SU-DHL-6 (cell line): Measurements from ENCODE around the gene BLOC1S5.

Experiments used
- H2AFZ ChIP-seq: fragments of 200-600 bp; sonication (generic); 2 replicates; pipeline ENCODE4 v1.6.1; 2014; ENCODE audit warnings: low read depth, mild to moderate bottlenecking, moderate library complexity, mixed read lengths, antibody characterized with exemption, low read length; ENCODE audit not compliant: severe bottlenecking
- H3F3A ChIP-seq: fragments of 200-600 bp; shearing (Covaris generic); 2 replicates; pipeline ENCODE4 v1.6.0; 2016; ENCODE audit warnings: antibody characterized with exemption, mild to moderate bottlenecking; ENCODE audit not compliant: insufficient read depth
- H3K27ac ChIP-seq: fragments of 200-600 bp; sonication (generic); 2 replicates; pipeline ENCODE4 v1.5.1; 2016; ENCODE audit warnings: low read depth, mild to moderate bottlenecking, low read length, moderate library complexity, mixed read lengths
- H3K27me3 ChIP-seq: fragments of 200-600 bp; sonication (generic), shearing (Covaris generic); 2 replicates; pipeline ENCODE4 v1.6.0; 2014; ENCODE audit warnings: mild to moderate bottlenecking, low read length
- H3K36me3 ChIP-seq: fragments of 200-600 bp; sonication (generic); 2 replicates; pipeline ENCODE4 v1.6.1; 2014; ENCODE audit warnings: mild to moderate bottlenecking, low read length, mixed read lengths
- H3K4me2 ChIP-seq: fragments of 300-600, 200-600 bp; shearing (Covaris generic), sonication (generic); 2 replicates; pipeline ENCODE4 v1.6.0; 2014; ENCODE audit warnings: low read length, low read depth, mild to moderate bottlenecking; ENCODE audit not compliant: poor library complexity, severe bottlenecking
- H3K4me3 ChIP-seq: fragments of 200-600 bp; sonication (generic); 2 replicates; pipeline ENCODE4 v1.5.1; 2014; ENCODE audit warnings: antibody characterized with exemption, low read length, mild to moderate bottlenecking, mixed read lengths; ENCODE audit not compliant: insufficient read depth, poor library complexity, severe bottlenecking
- H3K79me2 ChIP-seq: fragments of 200-600 bp; sonication (generic); 2 replicates; pipeline ENCODE4 v1.6.1; 2014; ENCODE audit warnings: mild to moderate bottlenecking, low read length, moderate library complexity; ENCODE audit not compliant: insufficient read depth
- H3K9ac ChIP-seq: fragments of 200-600 bp; sonication (generic); 2 replicates; pipeline ENCODE4 v1.7.0; 2014; ENCODE audit warnings: mild to moderate bottlenecking, low read length
- H3K9me2 ChIP-seq: fragments of 200-600 bp; sonication (generic); replicated peaks from 2 replicates; pipeline ENCODE4 v1.6.1; 2014; ENCODE audit warnings: low read length; ENCODE audit not compliant: insufficient read depth
- H3K9me3 ChIP-seq: fragments of 200-600 bp; sonication (generic); 2 replicates; pipeline ENCODE4 v1.6.1; 2014; ENCODE audit warnings: low read length, mixed read lengths; ENCODE audit not compliant: insufficient read depth
- H4K20me1 ChIP-seq: fragments of 200-600 bp; sonication (generic); 2 replicates; pipeline ENCODE4 v1.6.1; 2014; ENCODE audit warnings: low read depth, mild to moderate bottlenecking, antibody characterized with exemption, low read length, moderate library complexity, mixed read lengths
- EZH2phosphoT487 ChIP-seq: fragments of 200-600 bp; sonication (generic), shearing (Covaris generic); conservative IDR thresholded peaks from 2 replicates; pipeline ENCODE4 v1.6.1; 2018; ENCODE audit warnings: mild to moderate bottlenecking, antibody characterized with exemption, low read length, moderate library complexity, mixed read lengths
- TF ChIP-seq, protein P1 (sequence below): fragments of 200-600 bp; sonication (generic); IDR thresholded peaks from one replicate; pipeline ENCODE4 v1.5.1; 2017; ENCODE audit warnings: antibody characterized with exemption, mild to moderate bottlenecking, low read length, moderate library complexity; ENCODE audit not compliant: insufficient read depth, poor library complexity, severe bottlenecking

BLOC1S5 gene

DNA sequence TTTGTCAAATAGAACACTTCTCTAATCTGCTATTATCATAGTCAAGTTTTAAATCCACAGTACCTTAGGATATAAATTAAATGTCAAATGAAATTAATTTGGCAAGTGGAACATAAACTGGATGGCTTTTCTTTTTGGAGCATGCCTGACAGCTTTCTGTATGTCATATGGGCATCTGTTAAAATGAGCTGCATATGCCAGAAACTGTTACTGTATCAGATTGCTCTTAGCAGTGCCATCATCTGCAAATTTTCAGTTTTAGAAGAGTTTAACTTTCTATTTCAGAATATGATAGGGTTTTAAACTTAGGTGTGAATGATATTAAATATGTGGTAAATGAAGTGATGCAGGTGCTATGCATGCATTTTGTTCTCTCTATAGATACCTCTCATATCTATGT is 41.6 kb upstream of the BLOC1S5 start:
- Histone ChIP-seq H3K79me2 (peaks cover 15% of the 10 kb centered on the region), H4K20me1 (no peaks in the 10 kb centered on the region), H3F3A (no peaks in the 10 kb centered on the region), H3K4me3 (no peak overlapping the region), H3K9me3 (no peaks in the 10 kb centered on the region), H3K36me3 (no peaks in the 10 kb centered on the region), H3K9me2 (no peaks in the 10 kb centered on the region), H3K27me3 (no peaks in the 10 kb centered on the region), H3K27ac (no peak overlapping the region), H3K9ac (no peak overlapping the region), H2AFZ (no peak overlapping the region), H3K4me2 (no peak overlapping the region)
- TF ChIP-seq, protein P1, sequence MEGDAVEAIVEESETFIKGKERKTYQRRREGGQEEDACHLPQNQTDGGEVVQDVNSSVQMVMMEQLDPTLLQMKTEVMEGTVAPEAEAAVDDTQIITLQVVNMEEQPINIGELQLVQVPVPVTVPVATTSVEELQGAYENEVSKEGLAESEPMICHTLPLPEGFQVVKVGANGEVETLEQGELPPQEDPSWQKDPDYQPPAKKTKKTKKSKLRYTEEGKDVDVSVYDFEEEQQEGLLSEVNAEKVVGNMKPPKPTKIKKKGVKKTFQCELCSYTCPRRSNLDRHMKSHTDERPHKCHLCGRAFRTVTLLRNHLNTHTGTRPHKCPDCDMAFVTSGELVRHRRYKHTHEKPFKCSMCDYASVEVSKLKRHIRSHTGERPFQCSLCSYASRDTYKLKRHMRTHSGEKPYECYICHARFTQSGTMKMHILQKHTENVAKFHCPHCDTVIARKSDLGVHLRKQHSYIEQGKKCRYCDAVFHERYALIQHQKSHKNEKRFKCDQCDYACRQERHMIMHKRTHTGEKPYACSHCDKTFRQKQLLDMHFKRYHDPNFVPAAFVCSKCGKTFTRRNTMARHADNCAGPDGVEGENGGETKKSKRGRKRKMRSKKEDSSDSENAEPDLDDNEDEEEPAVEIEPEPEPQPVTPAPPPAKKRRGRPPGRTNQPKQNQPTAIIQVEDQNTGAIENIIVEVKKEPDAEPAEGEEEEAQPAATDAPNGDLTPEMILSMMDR = no peak
- no peak for TF ChIP-seq EZH2phosphoT487

DNA sequence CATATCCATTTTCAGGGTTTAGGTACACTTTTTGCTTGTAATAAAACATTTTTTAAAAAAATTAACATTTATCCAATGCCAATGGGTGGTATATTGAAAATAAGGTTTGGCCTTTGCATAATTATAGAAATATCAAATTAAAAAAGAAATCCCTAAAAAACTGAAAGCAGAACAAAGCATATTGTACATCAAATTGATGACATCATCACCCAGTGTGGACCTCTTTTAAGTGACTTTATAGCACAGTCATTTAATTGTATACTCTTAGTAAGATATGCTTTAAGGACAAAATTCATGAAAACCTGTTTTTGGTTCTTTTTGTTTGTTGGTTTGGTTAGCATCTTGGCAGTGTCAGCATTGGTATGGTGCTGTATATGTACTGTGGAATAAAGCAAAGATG is 39.5 kb upstream of the BLOC1S5 start:
- H2AFZ ChIP-seq = no peak overlapping the region
- no peak overlapping the region for H3K27ac ChIP-seq
- H3K36me3 ChIP-seq = peaks cover 9% of the 10 kb centered on the region
- peaks cover 5% of the 10 kb centered on the region; the same call in 1 of the 2 replicates for H4K20me1 ChIP-seq
- no peak for TF ChIP-seq EZH2phosphoT487
- TF ChIP-seq, protein P1 = no peak
- H3K4me2 ChIP-seq = no peak overlapping the region
- H3K9ac ChIP-seq = no peak overlapping the region
- H3F3A ChIP-seq = 0 out of 2 replicates have a peak, but pooled peaks cover 3% of the 10 kb centered on the region
- H3K79me2 ChIP-seq = peaks cover 35% of the 10 kb centered on the region
- H3K4me3 ChIP-seq = no peak overlapping the region
- no peaks in the 10 kb centered on the region for H3K27me3 ChIP-seq
- H3K9me2 ChIP-seq = no peaks in the 10 kb centered on the region
- no peaks in the 10 kb centered on the region for H3K9me3 ChIP-seq

DNA sequence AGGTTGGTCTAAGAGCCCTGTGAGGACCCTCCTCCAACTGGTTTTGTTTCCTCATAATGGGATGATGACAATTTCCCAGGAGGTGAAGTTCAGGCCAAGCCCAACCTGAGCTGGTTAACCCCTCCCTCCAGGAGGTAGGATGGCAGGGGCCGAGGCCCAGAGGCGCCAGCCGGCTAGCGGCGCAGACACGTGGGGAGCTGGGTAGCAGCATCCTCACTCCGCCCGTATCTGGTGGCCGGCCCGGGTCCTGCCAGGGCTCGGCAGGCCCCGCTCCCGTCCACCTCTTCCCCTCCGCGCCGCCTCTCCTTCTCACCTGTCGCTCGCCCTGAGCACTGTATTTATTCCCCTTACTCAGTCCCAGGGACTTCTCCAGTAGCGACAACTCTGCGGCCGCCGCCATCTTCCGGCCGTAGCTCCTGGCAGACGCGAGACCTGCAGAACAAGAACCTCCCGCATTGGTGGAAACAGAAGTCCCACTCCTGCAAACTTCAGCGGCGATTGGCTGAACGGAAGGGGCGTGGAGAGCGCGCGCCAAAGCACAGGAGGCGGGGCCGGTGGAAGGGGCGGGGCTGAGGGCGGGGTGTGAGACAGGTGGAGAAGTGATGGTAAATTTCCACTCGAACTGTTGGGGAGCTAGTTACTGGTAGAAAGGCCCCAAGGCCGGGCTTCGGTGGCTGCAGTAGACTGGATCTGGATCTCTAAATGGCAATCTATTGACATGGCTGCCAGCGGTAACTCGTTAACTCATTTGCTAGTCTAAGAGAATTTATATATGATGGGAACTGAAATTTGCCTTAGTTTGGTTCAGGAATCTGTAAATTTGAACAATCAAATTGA is 38.2 kb upstream of the BLOC1S5 start, which contains the start of gene EEF1E1:
TSS of gene EEF1E1 (minus strand) at position 427 of the 837 bp plus-strand sequence. CDS start at position 400, 27 bp downstream.
- Histone ChIP-seq H3K27me3 (no peaks in the 10 kb centered on the region), H3K4me2 (peak within 1 kb of the TSS; percentile 71), H3F3A (0 out of 2 replicates have a peak, but pooled peaks cover 3% of the 10 kb centered on the region), H3K9me3 (no peaks in the 10 kb centered on the region), H2AFZ (peak within 1 kb of the TSS; percentile 92), H3K36me3 (peaks cover 14% of the 10 kb centered on the region), H3K79me2 (peaks cover 49% of the 10 kb centered on the region), H3K4me3 (peak within 1 kb of the TSS; percentile 84), H3K27ac (peak within 1 kb of the TSS; percentile 52), H4K20me1 (peaks cover 13% of the 10 kb centered on the region), H3K9ac (peak within 1 kb of the TSS; percentile 74), H3K9me2 (no peaks in the 10 kb centered on the region)
- TF ChIP-seq EZH2phosphoT487 = no peak
- TF ChIP-seq, protein P1 = no peak
